HL-60 (cell line): ENCODE measurements around the gene RASSF8.

Experiments
- GABPA ChIP-seq: IDR thresholded peaks from 2 replicates; pipeline ENCODE4 v1.6.1; 2012; ENCODE audit warnings: low read depth
- REST ChIP-seq: IDR thresholded peaks from 2 replicates; pipeline ENCODE4 v1.6.1; 2012; ENCODE audit warnings: low read depth; ENCODE audit not compliant: insufficient replicate concordance
- TF ChIP-seq, protein P1 (sequence below): IDR thresholded peaks from one replicate; pipeline ENCODE4 v1.5.1; 2011; ENCODE audit warnings: low read length, control low read depth, inconsistent platforms; ENCODE audit not compliant: insufficient read depth

DNA sequence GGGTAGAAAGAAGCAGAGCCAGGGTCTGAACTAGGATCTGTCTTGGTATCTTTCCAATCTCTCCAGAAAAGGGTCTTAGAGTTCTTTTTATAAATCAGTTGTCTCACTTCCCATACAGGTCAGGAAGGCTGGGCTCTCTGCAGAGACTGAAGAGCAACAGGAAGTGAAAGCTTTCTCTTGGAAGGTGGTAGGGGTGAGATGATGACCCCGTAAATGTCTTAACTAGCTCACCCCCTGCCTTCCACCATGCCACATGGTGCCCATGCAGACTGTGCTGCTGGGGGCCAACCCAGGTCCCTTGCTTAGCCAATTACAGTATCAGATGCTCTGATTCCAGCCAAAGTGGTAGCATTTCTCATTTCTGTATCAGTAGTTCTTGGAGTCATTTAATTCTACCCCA is 17.6 kb upstream of the RASSF8 start:
- TF ChIP-seq, protein P1, sequence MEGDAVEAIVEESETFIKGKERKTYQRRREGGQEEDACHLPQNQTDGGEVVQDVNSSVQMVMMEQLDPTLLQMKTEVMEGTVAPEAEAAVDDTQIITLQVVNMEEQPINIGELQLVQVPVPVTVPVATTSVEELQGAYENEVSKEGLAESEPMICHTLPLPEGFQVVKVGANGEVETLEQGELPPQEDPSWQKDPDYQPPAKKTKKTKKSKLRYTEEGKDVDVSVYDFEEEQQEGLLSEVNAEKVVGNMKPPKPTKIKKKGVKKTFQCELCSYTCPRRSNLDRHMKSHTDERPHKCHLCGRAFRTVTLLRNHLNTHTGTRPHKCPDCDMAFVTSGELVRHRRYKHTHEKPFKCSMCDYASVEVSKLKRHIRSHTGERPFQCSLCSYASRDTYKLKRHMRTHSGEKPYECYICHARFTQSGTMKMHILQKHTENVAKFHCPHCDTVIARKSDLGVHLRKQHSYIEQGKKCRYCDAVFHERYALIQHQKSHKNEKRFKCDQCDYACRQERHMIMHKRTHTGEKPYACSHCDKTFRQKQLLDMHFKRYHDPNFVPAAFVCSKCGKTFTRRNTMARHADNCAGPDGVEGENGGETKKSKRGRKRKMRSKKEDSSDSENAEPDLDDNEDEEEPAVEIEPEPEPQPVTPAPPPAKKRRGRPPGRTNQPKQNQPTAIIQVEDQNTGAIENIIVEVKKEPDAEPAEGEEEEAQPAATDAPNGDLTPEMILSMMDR = no peak
- TF ChIP-seq REST (no peak), GABPA (no peak)
